ENCODE results near the gene GTPBP6. TPM values are rescaled to one million over a fixed set of nuclear protein-coding genes. Genes with fewer than 3 reads are reported as not detected.

Gene GTPBP6
- total RNA-seq, 1 donor from 2014 or later = 75.6 TPM

GRCh38 chrX:317424-318067, 1.1 kb downstream of the GTPBP6 start:
- Mint-ChIP-seq H3K4me3 (peak overlapping the region; percentile 94), H3K9me3 (no peaks in the 10 kb centered on the region), H3K4me1 (peaks cover 19% of the 10 kb centered on the region), H3K27me3 (no peaks in the 10 kb centered on the region), H3K27ac (peak overlapping the region; percentile 98), H3K36me3 (ENCODE audit: low read depth) (peaks cover 29% of the 10 kb centered on the region)
- DNase-seq = no peak
- ATAC-seq (ENCODE audit: low read depth) = no peak
- intact Hi-C loops (cut with micrococcal nuclease) = loop anchor here (1.0 to 2.0 kb wide), 3 partner anchors 34 to 1075 kb away; partner anchors contain the start of gene SLC25A6
- TF ChIP-seq CTCF (IDR thresholded peaks at IDR 0.05) = no peak
- ChIA-PET CTCF (no interaction called here), POLR2A (no interaction called here)

GRCh38 chrX:316351-317325, 2.0 kb downstream of the GTPBP6 start:
- Mint-ChIP-seq H3K27ac (no peak overlapping the region), H3K4me1 (peaks cover 18% of the 10 kb centered on the region), H3K4me3 (peak overlapping the region; percentile 11), H3K27me3 (no peaks in the 10 kb centered on the region), H3K36me3 (ENCODE audit: low read depth) (peaks cover 37% of the 10 kb centered on the region), H3K9me3 (no peaks in the 10 kb centered on the region)
- intact Hi-C loops (cut with micrococcal nuclease) = no loop called here
- DNase-seq = no peak
- POLR2A ChIA-PET = no interaction called here
- ATAC-seq (ENCODE audit: low read depth) = no peak
- no peak for TF ChIP-seq CTCF (IDR thresholded peaks at IDR 0.05)
- CTCF ChIA-PET = no interaction called here

- no peaks in the 10 kb centered on the region for H3K27me3 Mint-ChIP-seq
- H3K36me3 Mint-ChIP-seq (ENCODE audit: low read depth) = peaks cover 50% of the 10 kb centered on the region
- TF ChIP-seq CTCF (IDR thresholded peaks at IDR 0.05) = no peak
- CTCF ChIA-PET = no interaction called here
- no peak overlapping the region for H3K27ac Mint-ChIP-seq
- H3K9me3 Mint-ChIP-seq = no peaks in the 10 kb centered on the region
- intact Hi-C loops (cut with micrococcal nuclease) = no loop called here
- POLR2A ChIA-PET = no interaction called here
- H3K4me1 Mint-ChIP-seq = peaks cover 9% of the 10 kb centered on the region
- no peak overlapping the region for H3K4me3 Mint-ChIP-seq
- no peak for ATAC-seq (ENCODE audit: low read depth)
- no peak for DNase-seq
These were observed 3.6 kb downstream of the GTPBP6 start for GRCh38 chrX:314781-315595.

GRCh38 chrX:314049-314448, 4.5 kb downstream of the GTPBP6 start:
- no peak for ATAC-seq (ENCODE audit: low read depth)
- POLR2A ChIA-PET = no interaction called here
- TF ChIP-seq CTCF (IDR thresholded peaks at IDR 0.05) = no peak

More at GRCh38 chrX:314049-314448, 4.5 kb downstream of the GTPBP6 start:
- Mint-ChIP-seq H3K36me3 (ENCODE audit: low read depth) (peaks cover 57% of the 10 kb centered on the region), H3K4me3 (no peak overlapping the region), H3K27me3 (no peaks in the 10 kb centered on the region), H3K4me1 (peaks cover 8% of the 10 kb centered on the region), H3K27ac (no peak overlapping the region), H3K9me3 (no peaks in the 10 kb centered on the region)
- CTCF ChIA-PET = no interaction called here
- DNase-seq = no peak
- intact Hi-C loops (cut with micrococcal nuclease) = no loop called here

All from activated B cell treated with CpG ODN at 0.5 μM for 24 hours (primary cell).